Cerebellar cortex (tissue), 1 donor: ENCODE measurements around the gene SLC8B1.

Experiments
- DNase-seq: peaks from one replicate; pipeline ENCODE4 v3.0.0-alpha.2; 2015; ENCODE audit warnings: low spot score

The SLC8B1 gene

GRCh38 chr12:113318900-113319628 is 15.8 kb downstream of the SLC8B1 start:
- no peak for DNase-seq

DNA sequence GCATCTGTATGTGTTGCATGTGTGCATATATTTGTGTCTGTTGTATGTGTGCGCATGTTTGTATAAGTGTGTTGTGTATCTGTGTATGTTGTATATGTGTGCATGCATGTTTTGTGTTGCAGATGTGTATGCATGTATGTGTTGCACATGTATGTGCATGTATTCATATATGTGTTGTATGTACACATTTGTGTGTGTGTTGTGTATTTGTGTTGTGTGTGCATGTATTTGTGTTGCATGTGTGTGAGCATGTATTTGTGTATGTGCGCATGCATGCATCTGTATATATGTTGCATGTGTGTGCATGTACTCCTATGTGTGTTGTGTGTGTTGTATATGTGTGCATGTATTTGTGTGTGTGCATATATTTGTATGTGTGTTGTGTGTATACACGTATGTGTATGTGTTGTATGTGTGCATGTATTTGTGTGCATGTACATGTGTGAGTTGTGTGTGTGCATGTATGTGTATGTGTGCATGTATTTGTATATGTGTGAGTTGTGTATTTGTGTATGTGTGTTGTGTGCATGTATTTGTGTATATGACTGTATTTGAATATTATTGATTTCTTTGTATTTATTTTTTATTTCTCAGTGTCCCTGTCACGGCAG is 16.8 kb downstream of the SLC8B1 start:
- no peak for DNase-seq

GRCh38 chr12:113317122-113317521 is 17.8 kb downstream of the SLC8B1 start:
- DNase-seq: no peak

DNA sequence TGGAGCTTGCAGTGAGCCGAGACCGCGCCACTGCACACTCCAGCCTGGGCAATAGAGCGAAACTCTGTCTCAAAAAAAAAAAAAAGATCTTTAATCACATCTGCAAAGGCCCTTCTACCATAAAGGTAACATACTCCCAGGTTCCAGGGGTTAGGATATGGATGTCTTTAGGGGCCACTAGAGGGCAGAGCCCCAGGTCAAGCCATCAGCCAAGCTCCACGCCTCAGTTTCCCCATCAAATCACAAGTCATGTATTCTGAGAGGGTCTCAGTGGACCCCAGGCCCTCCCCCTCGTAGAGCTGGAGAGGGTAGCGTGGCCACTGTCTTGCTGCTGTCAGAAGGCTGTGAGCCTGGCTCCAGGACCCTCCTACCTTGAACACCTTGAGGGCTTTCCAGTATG is 18.8 kb downstream of the SLC8B1 start:
- no peak for DNase-seq

GRCh38 chr12:113315358-113315757 is 19.6 kb downstream of the SLC8B1 start:
- no peak for DNase-seq

- DNase-seq: no peak
Measured at GRCh38 chr12:113314121-113314529, 20.8 kb downstream of the SLC8B1 start.

DNA sequence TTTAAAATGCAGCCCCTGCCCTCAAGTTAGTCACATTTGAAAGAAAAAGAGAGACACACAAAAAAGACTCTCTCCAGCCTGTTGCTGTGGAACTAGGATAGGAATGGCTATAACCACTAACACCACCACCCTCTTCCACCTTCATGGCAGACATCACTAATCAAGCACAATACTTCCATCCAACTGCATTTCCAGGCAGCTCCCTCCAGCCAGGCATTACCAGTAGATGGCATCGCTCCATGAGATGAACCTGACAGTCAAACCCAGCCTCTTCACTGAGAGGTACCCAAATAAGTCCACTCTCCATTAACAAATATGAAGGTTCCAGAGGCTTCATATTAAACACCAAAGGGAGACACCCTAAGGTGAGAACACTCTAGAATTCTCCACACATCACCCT is 24.4 kb downstream of the SLC8B1 start:
- DNase-seq: no peak

- DNase-seq: no peak
Measured at GRCh38 chr12:113306382-113306781, 28.5 kb downstream of the SLC8B1 start.

DNA sequence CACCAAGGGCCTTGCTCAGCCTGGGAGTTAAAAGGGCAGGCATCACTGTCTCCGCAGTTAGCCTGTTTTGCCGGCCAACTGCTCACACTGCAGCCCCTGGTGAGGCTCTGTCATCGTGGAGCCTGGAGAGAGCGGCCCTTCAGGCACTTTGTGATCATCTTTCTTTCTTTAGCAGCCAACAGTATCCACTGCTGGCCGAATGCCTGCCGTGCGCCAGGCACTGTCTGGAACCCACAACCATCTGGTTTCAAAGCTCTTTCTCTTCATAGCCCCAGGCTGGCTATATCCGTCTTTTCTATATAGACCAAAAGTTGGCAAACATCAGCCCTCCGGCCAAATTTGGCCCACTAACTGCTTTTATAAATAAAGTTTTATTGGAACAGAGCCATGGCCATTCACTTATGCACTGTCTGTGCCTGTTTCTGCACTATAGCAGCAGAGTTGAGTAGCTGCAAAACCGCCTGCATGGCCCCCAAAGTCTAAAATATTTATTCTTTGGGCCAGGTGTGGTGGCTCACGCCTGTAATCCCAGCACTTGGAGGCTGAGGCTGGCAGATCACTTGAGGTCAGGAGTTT is 29.5 kb downstream of the SLC8B1 start:
- DNase-seq: no peak

DNA sequence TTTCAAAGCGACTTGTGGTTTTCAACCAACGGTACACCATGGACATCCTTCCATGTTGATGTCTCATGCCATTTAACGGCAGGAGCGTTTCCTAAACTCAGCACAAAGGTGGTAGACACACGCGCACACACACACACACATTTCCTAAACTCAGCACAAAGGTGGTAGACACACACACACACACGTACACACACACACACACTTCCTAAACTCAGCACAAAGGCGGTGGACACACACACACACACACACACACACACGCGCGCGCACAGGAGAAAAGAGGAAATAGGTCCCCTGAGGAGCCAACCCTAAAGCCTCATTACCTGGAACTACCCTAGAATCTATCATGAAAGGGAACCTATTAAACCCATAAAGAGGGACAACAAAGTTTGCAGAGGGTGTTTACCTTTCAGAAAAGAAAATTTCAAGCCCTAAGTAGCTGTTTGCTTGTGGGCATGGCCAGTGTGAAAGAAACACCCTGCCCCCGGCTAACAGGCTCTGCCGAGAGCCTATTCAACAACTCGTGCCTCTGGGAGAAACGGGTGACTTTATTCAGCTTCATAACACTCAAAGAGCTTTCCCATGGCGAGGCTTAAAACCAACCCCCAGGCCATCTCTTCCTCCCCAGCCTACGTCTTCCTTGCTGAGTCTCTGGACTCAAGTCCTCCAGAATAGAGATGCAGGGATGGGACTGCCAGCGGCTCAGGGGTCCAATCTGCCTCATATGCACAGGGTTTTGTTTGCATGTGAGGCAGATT is 31.8 kb downstream of the SLC8B1 start:
- no peak for DNase-seq

GRCh38 chr12:113302466-113302865 is 32.4 kb downstream of the SLC8B1 start:
- DNase-seq: no peak

GRCh38 chr12:113301811-113302210 is 33.1 kb downstream of the SLC8B1 start:
- no peak for DNase-seq

GRCh38 chr12:113299619-113300237 is 35.2 kb downstream of the SLC8B1 start:
- DNase-seq: peak; percentile 50

- peak; percentile 82 for DNase-seq
Measured at GRCh38 chr12:113298861-113299545, 35.9 kb downstream of the SLC8B1 start.

DNA sequence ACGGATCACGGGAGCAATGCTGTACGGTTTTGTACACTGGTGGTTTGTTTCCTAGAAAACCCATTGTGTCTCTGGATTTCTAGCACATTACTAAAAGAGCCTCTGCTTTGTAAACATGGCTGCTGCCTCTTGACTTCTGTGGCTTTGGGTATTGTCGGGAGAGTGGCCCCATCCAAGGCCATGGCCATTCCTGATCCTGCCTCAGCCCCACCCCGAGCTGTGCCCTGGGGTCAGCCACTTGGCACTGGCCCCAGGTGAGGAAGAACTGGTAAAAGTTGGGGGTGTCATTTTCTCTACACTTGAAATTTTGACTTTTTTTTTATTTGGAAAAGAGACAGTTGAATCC is 36.5 kb downstream of the SLC8B1 start:
- no peak for DNase-seq

- DNase-seq: no peak
Measured at GRCh38 chr12:113297621-113298471, 37.1 kb downstream of the SLC8B1 start.

DNA sequence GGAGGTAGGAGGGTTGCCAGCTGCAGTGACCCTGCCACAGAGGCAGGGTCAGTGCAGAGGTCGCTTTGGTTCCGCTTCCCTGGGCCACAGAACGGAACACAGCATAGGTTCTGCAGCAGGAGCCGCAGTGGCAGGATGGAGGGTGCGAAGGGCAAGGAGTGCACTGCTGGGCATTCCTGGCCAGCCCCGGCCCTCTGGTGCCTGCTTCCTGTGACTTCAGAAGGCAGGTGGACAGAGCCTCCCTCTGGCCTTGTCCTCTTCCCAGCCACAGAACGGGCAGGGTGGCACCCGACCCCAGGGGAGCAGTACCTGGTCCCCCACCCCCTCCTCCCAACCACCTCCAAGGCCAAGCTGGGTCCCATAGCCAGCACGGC is 37.7 kb downstream of the SLC8B1 start:
- no peak for DNase-seq

DNA sequence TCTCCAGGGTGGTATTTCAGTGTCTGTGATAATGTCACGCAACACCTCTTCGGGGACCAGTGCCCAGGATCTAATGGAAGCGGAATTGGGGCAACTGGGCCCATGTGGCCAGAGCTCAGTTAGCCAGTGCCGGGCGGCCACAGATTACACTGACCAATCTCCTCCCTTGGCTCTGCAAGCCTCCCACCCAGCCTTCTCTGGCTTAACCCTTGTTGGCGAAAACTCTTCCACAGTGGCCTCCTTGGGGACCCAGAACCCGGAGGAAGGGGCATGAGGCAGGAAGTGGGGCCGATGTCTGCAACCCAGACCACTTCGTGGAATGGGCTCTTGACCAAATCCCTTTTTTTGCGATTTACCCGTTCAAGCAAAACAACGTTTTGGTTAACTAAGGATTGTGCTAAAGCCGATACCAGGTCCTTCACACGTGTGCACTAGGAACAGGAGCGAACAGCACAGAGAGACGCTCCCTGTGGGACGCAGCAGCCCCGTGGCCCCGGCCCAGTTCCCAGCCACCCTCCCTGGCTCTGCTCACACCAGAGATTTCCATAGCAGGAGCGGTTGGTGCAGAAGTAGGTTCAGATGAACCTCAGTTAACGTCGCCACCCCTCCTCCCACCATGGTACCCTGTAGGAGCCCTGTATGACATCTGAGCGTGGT is 38.2 kb downstream of the SLC8B1 start:
- no peak for DNase-seq

DNA sequence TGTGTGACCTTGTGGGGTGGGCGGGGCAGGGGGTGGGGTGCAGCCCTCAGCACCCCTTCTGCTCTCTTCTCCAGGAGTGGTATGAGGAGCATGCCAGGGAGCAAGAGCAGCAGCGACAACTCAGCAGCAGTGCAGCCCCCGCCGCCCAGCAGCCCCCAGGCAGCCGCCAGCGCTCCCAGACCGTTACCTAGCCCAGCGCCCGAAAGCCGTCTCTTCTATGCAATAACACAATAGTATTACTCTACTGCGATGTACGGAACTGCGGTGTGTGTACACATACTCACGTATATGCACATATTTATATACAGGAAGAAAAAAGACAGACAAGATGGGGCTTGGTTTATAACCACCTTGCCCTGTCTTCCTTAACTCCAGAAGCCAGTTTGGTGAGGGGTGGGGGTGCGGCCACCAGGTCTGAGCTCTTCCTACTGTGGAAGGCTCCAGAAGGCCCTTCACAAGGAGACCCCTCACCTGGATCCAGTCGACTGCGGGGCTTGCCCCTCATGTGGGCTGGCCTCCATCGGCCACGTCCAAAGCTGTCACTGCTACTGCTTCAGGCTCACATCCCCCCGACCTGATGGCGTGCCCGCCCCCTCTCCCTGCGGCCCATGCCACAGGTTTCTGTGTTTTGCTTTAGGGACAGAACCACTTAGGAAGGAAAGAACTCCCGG is 38.9 kb downstream of the SLC8B1 start:
- no peak for DNase-seq

- no peak for DNase-seq
Measured at GRCh38 chr12:113293100-113293499, 41.8 kb downstream of the SLC8B1 start.
